Trophoblast cell (in vitro differentiated cells and primary cell): Measurements from ENCODE around the gene PLCB2.

Source experiments
- DNase-seq, 2 donors: peaks; one replicate each; pipeline ENCODE4 v3.0.0-alpha.2; 2016
- H2AFZ ChIP-seq: 2 replicates; pipeline ENCODE4 v1.6.1; 2013; ENCODE audit warnings: low read length, moderate library complexity, mild to moderate bottlenecking; ENCODE audit not compliant: insufficient read depth, poor library complexity
- H2AK5ac ChIP-seq: 2 replicates; pipeline ENCODE4 v1.6.1; 2013; ENCODE audit warnings: mild to moderate bottlenecking, low read length
- H2BK120ac ChIP-seq: 2 replicates; pipeline ENCODE4 v1.6.1; 2013; ENCODE audit warnings: low read length, mild to moderate bottlenecking, moderate library complexity; ENCODE audit not compliant: insufficient read depth, poor library complexity
- H2BK12ac ChIP-seq: 2 replicates; pipeline ENCODE4 v1.6.1; 2013; ENCODE audit warnings: mild to moderate bottlenecking, low read length, moderate library complexity
- H2BK5ac ChIP-seq: 2 replicates; pipeline ENCODE4 v1.6.1; 2013; ENCODE audit warnings: low read length, low read depth, moderate library complexity, mild to moderate bottlenecking; ENCODE audit not compliant: poor library complexity
- H3K14ac ChIP-seq: 2 replicates; pipeline ENCODE4 v1.6.1; 2013; ENCODE audit warnings: mild to moderate bottlenecking, low read length
- H3K18ac ChIP-seq: 2 replicates; pipeline ENCODE4 v1.6.1; 2013; ENCODE audit warnings: mild to moderate bottlenecking, low read length
- H3K23ac ChIP-seq: 2 replicates; pipeline ENCODE4 v1.6.1; 2013; ENCODE audit warnings: low read length
- H3K27ac ChIP-seq: 2 replicates; pipeline ENCODE4 v1.5.1; 2013; ENCODE audit warnings: low read depth, mild to moderate bottlenecking, inconsistent platforms, low read length, moderate library complexity
- H3K27me3 ChIP-seq: 2 replicates; pipeline ENCODE4 v1.6.1; 2013; ENCODE audit warnings: inconsistent platforms, mild to moderate bottlenecking, low read length, moderate library complexity; ENCODE audit not compliant: insufficient read depth
- H3K36me3 ChIP-seq, 2 experiments: 1 replicate in 1 of 2; 2 replicates in 1 of 2; pipeline ENCODE4 v1.6.1; 2013; ENCODE audit warnings: low read length in 2 of 2, mild to moderate bottlenecking in 2 of 2, moderate library complexity in 1 of 2; ENCODE audit not compliant: insufficient read depth in 2 of 2, control insufficient read depth in 1 of 2
- H3K4ac ChIP-seq: 2 replicates; pipeline ENCODE4 v1.6.1; 2013; ENCODE audit warnings: low read depth, mild to moderate bottlenecking, low read length, moderate library complexity
- H3K4me1 ChIP-seq, 2 experiments: 1 replicate in 1 of 2; 2 replicates in 1 of 2; pipeline ENCODE4 v1.6.1; 2013; ENCODE audit warnings: low read length in 2 of 2, mild to moderate bottlenecking in 2 of 2, moderate library complexity in 1 of 2; ENCODE audit not compliant: insufficient read depth in 2 of 2, control insufficient read depth in 1 of 2
- H3K4me2 ChIP-seq: 2 replicates; pipeline ENCODE4 v1.6.1; 2013; ENCODE audit warnings: inconsistent platforms, mild to moderate bottlenecking, low read length, moderate library complexity
- H3K4me3 ChIP-seq: 2 replicates; pipeline ENCODE4 v1.5.1; 2013; ENCODE audit warnings: mild to moderate bottlenecking, low read depth, low read length, inconsistent platforms
- H3K79me1 ChIP-seq: one replicate; pipeline ENCODE4 v1.6.1; 2013; ENCODE audit warnings: low read length
- H3K79me2 ChIP-seq: 2 replicates; pipeline ENCODE4 v1.6.1; 2013; ENCODE audit warnings: low read length, mild to moderate bottlenecking; ENCODE audit not compliant: control insufficient read depth, insufficient read depth, poor library complexity
- H3K9ac ChIP-seq: 2 replicates; pipeline ENCODE4 v1.6.1; 2013; ENCODE audit warnings: mild to moderate bottlenecking, low read length
- H3K9me3 ChIP-seq: 2 replicates; pipeline ENCODE4 v1.6.1; 2013; ENCODE audit warnings: low read depth, mild to moderate bottlenecking, control low read depth, inconsistent platforms, low read length; ENCODE audit not compliant: insufficient read depth
- H4K12ac ChIP-seq: 2 replicates; pipeline ENCODE4 v1.6.1; 2013; ENCODE audit warnings: low read depth, mild to moderate bottlenecking, low read length, moderate library complexity
- H4K8ac ChIP-seq: 2 replicates; pipeline ENCODE4 v1.6.1; 2013; ENCODE audit warnings: low read depth, mild to moderate bottlenecking, low read length, moderate library complexity
- H4K91ac ChIP-seq: one replicate; pipeline ENCODE4 v1.6.1; 2013; ENCODE audit warnings: low read depth, mild to moderate bottlenecking, low read length, moderate library complexity
- WGBS: extraction: QIAGEN DNeasy Blood & Tissue Kit; methylation state at CpG from one replicate; pipeline ENCODE4 v1.1.7; 2013; ENCODE audit warnings: missing lambda C conversion rate; ENCODE audit not compliant: insufficient read length, insufficient coverage; ENCODE audit errors: extremely low coverage; 5-methylcytosine and 5-hydroxymethylcytosine counted together

PLCB2 gene

DNA sequence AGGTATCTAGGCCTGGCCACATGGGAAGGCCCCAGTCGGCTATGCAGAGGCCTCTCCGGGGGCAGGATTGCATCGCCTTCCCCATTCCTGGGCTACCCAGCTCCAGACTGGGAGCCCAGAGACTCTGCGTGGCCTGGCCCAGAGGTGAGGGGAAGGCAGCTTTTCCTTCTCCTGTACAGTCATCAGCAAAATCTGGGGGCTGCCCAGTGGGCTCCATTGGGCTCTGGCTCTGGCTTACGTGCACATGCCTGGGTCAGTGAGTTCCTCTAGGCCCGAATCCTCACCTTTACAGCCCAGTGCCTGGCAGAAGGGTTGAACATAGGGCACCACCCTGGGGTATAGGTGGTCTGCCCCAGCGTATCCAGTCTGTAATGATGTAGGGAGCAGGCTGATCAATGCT lies 20.9 kb downstream of the PLCB2 start:
- peaks cover 4% of the 10 kb centered on the region for H3K9me3 ChIP-seq
- H3K36me3 ChIP-seq = no peaks in the 10 kb centered on the region
- H3K4me3 ChIP-seq = no peak overlapping the region
- peaks cover 37% of the 10 kb centered on the region for H3K27me3 ChIP-seq
- H2BK12ac ChIP-seq = no peak overlapping the region
- H4K91ac ChIP-seq = peak overlapping the region; percentile 13
- H2BK5ac ChIP-seq = no peak overlapping the region
- DNase-seq = no peak
- H3K18ac ChIP-seq = no peak overlapping the region
- H2AFZ ChIP-seq = no peak overlapping the region
- H3K79me1 ChIP-seq = peaks cover 10% of the 10 kb centered on the region
- no peak overlapping the region for H2BK120ac ChIP-seq
- H3K4me2 ChIP-seq = no peak overlapping the region
- peak overlapping the region; percentile 47 for H2AK5ac ChIP-seq
- no peak overlapping the region for H4K8ac ChIP-seq
- H3K79me2 ChIP-seq = peaks cover 2% of the 10 kb centered on the region
- no peak overlapping the region for H4K12ac ChIP-seq
- H3K9ac ChIP-seq = no peak overlapping the region
- no peak overlapping the region for H3K23ac ChIP-seq
- no peak overlapping the region for H3K27ac ChIP-seq
- peak overlapping the region; percentile 6 for H3K4ac ChIP-seq
- peaks cover 35 to 41% of the 10 kb centered on the region in 2 experiments for H3K4me1 ChIP-seq
- no CpG with 5 or more reads among the region's 7 CpGs for whole genome bisulfite sequencing
- no peak overlapping the region for H3K14ac ChIP-seq

DNA sequence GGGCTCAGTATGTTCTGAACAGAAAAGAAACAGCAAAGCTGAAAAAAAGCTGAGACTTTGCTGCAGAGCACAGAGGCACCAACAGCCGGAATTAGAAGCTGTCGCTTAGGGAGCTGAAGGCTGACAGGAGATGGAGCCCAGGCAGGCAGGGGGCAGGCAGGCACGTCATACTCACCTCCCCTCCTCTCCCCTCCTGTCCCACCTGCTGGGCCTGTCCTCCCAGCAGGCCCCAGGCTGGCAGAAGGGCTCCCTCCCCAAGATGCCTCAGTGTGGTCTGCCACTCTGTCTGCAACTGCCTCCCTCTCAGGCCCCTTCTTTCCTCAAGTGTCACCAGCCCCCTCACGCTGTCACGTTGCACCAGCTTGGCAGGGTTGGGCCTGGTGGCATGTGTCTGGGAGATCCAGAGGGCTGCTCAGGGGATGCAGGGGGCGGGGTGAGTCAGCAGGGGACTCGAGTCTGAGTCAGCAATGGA lies 21.6 kb downstream of the PLCB2 start:
- no peak overlapping the region for H2BK12ac ChIP-seq
- H2BK5ac ChIP-seq = peak overlapping the region; percentile 57
- H3K4me2 ChIP-seq = peak overlapping the region; percentile 4
- H4K91ac ChIP-seq = peak overlapping the region; percentile 53
- no peak overlapping the region for H3K9ac ChIP-seq
- H2AFZ ChIP-seq = no peak overlapping the region
- no peak overlapping the region for H3K14ac ChIP-seq
- H3K27ac ChIP-seq = peak overlapping the region; percentile 75
- peaks cover 9% of the 10 kb centered on the region for H3K79me1 ChIP-seq
- H3K4ac ChIP-seq = no peak overlapping the region
- no peak for DNase-seq
- H3K4me3 ChIP-seq = no peak overlapping the region
- peaks cover 2% of the 10 kb centered on the region for H3K79me2 ChIP-seq
- H3K18ac ChIP-seq = no peak overlapping the region
- no peak overlapping the region for H2AK5ac ChIP-seq
- no peak overlapping the region for H4K8ac ChIP-seq
- peaks cover 36 to 47% of the 10 kb centered on the region in 2 experiments for H3K4me1 ChIP-seq
- H3K36me3 ChIP-seq = no peaks in the 10 kb centered on the region
- no CpG with 5 or more reads among the region's 7 CpGs for WGBS
- no peak overlapping the region for H3K23ac ChIP-seq
- peaks cover 2% of the 10 kb centered on the region for H3K9me3 ChIP-seq
- peaks cover 37% of the 10 kb centered on the region for H3K27me3 ChIP-seq
- H2BK120ac ChIP-seq = no peak overlapping the region
- no peak overlapping the region for H4K12ac ChIP-seq

DNA sequence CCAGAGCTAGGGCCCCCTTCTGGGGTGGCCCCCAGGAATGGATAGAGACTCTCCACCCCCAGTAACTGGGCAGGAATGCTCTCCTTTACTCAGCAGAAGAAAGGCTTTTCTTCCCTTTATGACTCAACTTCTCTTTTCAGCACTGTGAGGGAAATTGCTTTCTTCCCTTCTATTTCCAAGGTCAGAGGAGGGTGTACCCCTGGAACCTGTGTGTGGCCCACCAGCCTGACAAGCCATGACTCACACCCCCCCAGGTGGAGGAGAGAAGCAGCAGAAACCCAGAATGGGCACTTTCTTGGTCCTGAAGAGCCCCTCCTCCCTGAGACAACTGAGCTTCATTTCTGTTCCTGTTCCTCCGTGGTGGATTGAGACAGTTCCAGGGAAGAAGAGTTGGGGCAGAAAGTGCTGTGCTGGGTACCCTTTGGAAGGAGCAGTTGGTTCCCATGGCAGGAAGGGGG lies 22.2 kb downstream of the PLCB2 start:
- Histone ChIP-seq H4K91ac (peak overlapping the region; percentile 53), H3K4me3 (no peak overlapping the region), H3K9me3 (peaks cover 2% of the 10 kb centered on the region), H3K27me3 (peaks cover 39% of the 10 kb centered on the region), H3K4me1 (peaks cover 33 to 44% of the 10 kb centered on the region in 2 experiments), H3K4ac (no peak overlapping the region), H2BK5ac (peak overlapping the region; percentile 57), H3K27ac (peak overlapping the region; percentile 75), H3K14ac (no peak overlapping the region), H3K79me2 (peaks cover 2% of the 10 kb centered on the region), H2AFZ (no peak overlapping the region), H2BK12ac (peak overlapping the region; percentile 23), H3K4me2 (peak overlapping the region; percentile 4), H3K36me3 (no peaks in the 10 kb centered on the region), H2AK5ac (no peak overlapping the region), H3K9ac (no peak overlapping the region), H4K12ac (no peak overlapping the region), H3K79me1 (peaks cover 6% of the 10 kb centered on the region), H2BK120ac (peak overlapping the region; percentile 4), H3K23ac (no peak overlapping the region), H3K18ac (no peak overlapping the region), H4K8ac (no peak overlapping the region)
- no CpG with 5 or more reads among the region's 1 CpG for WGBS
- DNase-seq = no peak

DNA sequence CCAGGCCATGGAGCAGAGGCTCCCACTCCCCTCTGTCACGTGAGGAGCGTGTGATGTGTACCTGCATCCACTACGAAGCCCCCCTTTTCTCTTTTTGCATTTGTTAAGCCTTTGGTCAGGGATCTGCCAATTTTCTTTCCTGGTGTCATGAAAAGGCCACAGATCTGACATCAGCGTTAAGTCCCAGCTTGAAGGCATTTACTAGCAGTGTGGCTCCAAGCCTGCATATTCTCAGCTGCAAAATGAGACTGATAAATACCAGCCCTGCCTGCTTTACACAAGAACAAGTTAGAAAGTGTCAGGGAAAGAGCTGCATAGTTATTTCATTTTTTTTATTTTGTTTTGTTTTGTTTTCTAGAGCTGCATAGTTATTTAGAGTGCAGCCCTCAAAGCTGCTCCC lies 22.6 kb downstream of the PLCB2 start:
- DNase-seq = no peak

More for the DNA sequence above, 22.6 kb downstream of the PLCB2 start:
- Histone ChIP-seq H3K4me2 (peak overlapping the region; percentile 25), H2AK5ac (no peak overlapping the region), H3K4me3 (no peak overlapping the region), H3K79me1 (peaks cover 6% of the 10 kb centered on the region), H4K8ac (no peak overlapping the region), H3K27me3 (peaks cover 43% of the 10 kb centered on the region), H2BK120ac (no peak overlapping the region), H2AFZ (no peak overlapping the region), H4K12ac (no peak overlapping the region), H3K23ac (no peak overlapping the region), H3K4me1 (peaks cover 35 to 44% of the 10 kb centered on the region in 2 experiments), H3K18ac (no peak overlapping the region), H3K36me3 (no peaks in the 10 kb centered on the region), H3K4ac (no peak overlapping the region), H3K9ac (no peak overlapping the region), H2BK12ac (peak overlapping the region; percentile 0), H3K14ac (no peak overlapping the region), H3K9me3 (peaks cover 2% of the 10 kb centered on the region), H3K79me2 (peaks cover 2% of the 10 kb centered on the region), H2BK5ac (no peak overlapping the region), H3K27ac (peak overlapping the region; percentile 75), H4K91ac (no peak overlapping the region)
- WGBS = no CpG with 5 or more reads among the region's 4 CpGs
